GM12878 (cell line): ENCODE measurements around the gene G3BP1. TPM values are rescaled to one million over a fixed set of nuclear protein-coding genes. Genes with fewer than 3 reads are reported as not detected.

ENCODE experiments used
- ATAC-seq: fragments of 200-7000 bp; cut with Tn5 transposase; 3 replicates; pipeline ENCODE4 v1.9.1; 2020; ENCODE audit warnings: mild to moderate bottlenecking, moderate library complexity
- BruUV-seq: library from RNA; stranded (reverse); fragments of 400-500 nt; replicated peaks from 2 replicates; lab custom pipeline; 2021; lab: Mats Ljungman, UMichigan
- CTCF ChIA-PET: fragments of 300-600 bp; sonication (Branson Sonifier 250); formaldehyde crosslinking; extraction: SDS; loops from one replicate; lab custom pipeline; 2021; ENCODE audit warnings: inconsistent platforms; lab: Yijun Ruan, JAX
- POLR2A ChIA-PET: fragments of 350-600 bp; formaldehyde crosslinking; extraction: SDS; loops from one replicate; lab custom pipeline; 2021; ENCODE audit warnings: inconsistent platforms; lab: Charles Lee
- RAD21 ChIA-PET: fragments of 300-600 bp; sonication (Branson Sonifier 250); formaldehyde crosslinking; loops from one replicate; lab custom pipeline; 2023; ENCODE audit warnings: antibody characterized with exemption; ENCODE audit not compliant: unreplicated experiment; lab: Charles Lee
- SMC1A ChIA-PET: fragments of 300-600 bp; sonication (Branson Sonifier 250); formaldehyde crosslinking; loops from one replicate; lab custom pipeline; 2023; ENCODE audit not compliant: unreplicated experiment, uncharacterized antibody; lab: Charles Lee
- DNase-seq: peaks from one replicate; pipeline ENCODE4 v3.0.0-alpha.2; 2011; ENCODE audit warnings: low read depth, low spot score
- FAIRE-seq: peaks from 3 replicates; lab custom pipeline; 2011; peaks lifted over from hg19 to GRCh38; lab: Jason Lieb, UNC
- H2AFZ ChIP-seq: 2 replicates; pipeline ENCODE4 v1.6.0; 2011; ENCODE audit warnings: low read depth, low read length, control low read depth; ENCODE audit not compliant: control insufficient read depth
- H3K27ac ChIP-seq: 2 replicates; pipeline ENCODE4 v1.5.1; 2011; ENCODE audit warnings: control low read depth; ENCODE audit not compliant: control insufficient read depth, insufficient read depth
- H3K27me3 ChIP-seq, 2 experiments: replicated peaks in 1 of 2; 2 replicates each; pipeline versions ENCODE4 v1.6.0 to v1.6.1; 2011; ENCODE audit warnings: low read length in 1 of 2; ENCODE audit not compliant: control insufficient read depth in 2 of 2, insufficient read depth in 2 of 2
- H3K36me3 ChIP-seq, 2 experiments: 2 replicates each; pipeline ENCODE4 v1.5.1; 2011; ENCODE audit warnings: low read length in 1 of 2; ENCODE audit not compliant: control insufficient read depth in 2 of 2, insufficient read depth in 2 of 2
- H3K4me1 ChIP-seq: 2 replicates; pipeline ENCODE4 v1.6.1; 2011; ENCODE audit warnings: mild to moderate bottlenecking, low read length, moderate library complexity, mixed read lengths; ENCODE audit not compliant: control insufficient read depth, insufficient read depth
- H3K4me2 ChIP-seq: 2 replicates; pipeline ENCODE4 v1.6.0; 2011; ENCODE audit warnings: control low read depth; ENCODE audit not compliant: control insufficient read depth, insufficient read depth
- H3K4me3 ChIP-seq: fragments of 200-600 bp; sonication (generic); 2 replicates; pipeline ENCODE4 v1.5.1; 2016
- H3K79me2 ChIP-seq: 2 replicates; pipeline ENCODE4 v1.6.0; 2011; ENCODE audit warnings: low read length; ENCODE audit not compliant: control insufficient read depth, insufficient read depth
- H3K9ac ChIP-seq: 2 replicates; pipeline ENCODE4 v1.8.0; 2011; ENCODE audit warnings: low read length, control low read depth, mixed read lengths; ENCODE audit not compliant: control insufficient read depth, insufficient read depth
- H3K9me3 ChIP-seq: replicated peaks from 3 replicates; pipeline ENCODE4 v1.5.1; 2011; ENCODE audit warnings: mild to moderate bottlenecking, low read length; ENCODE audit not compliant: control insufficient read depth, insufficient read depth
- H4K20me1 ChIP-seq: 2 replicates; pipeline ENCODE4 v1.6.0; 2011; ENCODE audit not compliant: control insufficient read depth, insufficient read depth
- ATF3 ChIP-seq: IDR thresholded peaks from 2 replicates; pipeline ENCODE4 v1.6.1; 2011; ENCODE audit warnings: low read depth, mild to moderate bottlenecking, low read length, moderate library complexity, borderline replicate concordance; ENCODE audit errors: extremely low read depth
- EZH2 ChIP-seq: IDR thresholded peaks from 2 replicates; pipeline ENCODE4 v1.6.1; 2012; ENCODE audit warnings: low read depth, mild to moderate bottlenecking, control low read depth, inconsistent platforms, low read length, borderline replicate concordance; ENCODE audit not compliant: control insufficient read depth
- HCFC1 ChIP-seq: fragments of 150-350 bp; IDR thresholded peaks from 2 replicates; pipeline ENCODE4 v1.6.1; 2014; ENCODE audit warnings: low read length
- IRF5 ChIP-seq: fragments of 450-650 bp; IDR thresholded peaks from 2 replicates; pipeline ENCODE4 v1.6.1; 2017; ENCODE audit warnings: borderline replicate concordance
- JUNB ChIP-seq: IDR thresholded peaks from 2 replicates; pipeline ENCODE4 v1.6.1; 2016; ENCODE audit warnings: antibody characterized with exemption, mild to moderate bottlenecking
- LARP7 ChIP-seq: fragments of 450-650 bp; IDR thresholded peaks from 2 replicates; pipeline ENCODE4 v1.6.1; 2017; ENCODE audit warnings: mild to moderate bottlenecking
- POLR2AphosphoS2 ChIP-seq: IDR thresholded peaks from 2 replicates; pipeline ENCODE4 v1.6.1; 2011; ENCODE audit warnings: low read depth, mild to moderate bottlenecking, low read length, improper control_type of control experiment, moderate library complexity
- POU2F2 ChIP-seq: IDR thresholded peaks from 3 replicates; pipeline ENCODE4 v1.6.1; 2011; ENCODE audit warnings: low read depth, mild to moderate bottlenecking, low read length, borderline replicate concordance
- RAD51 ChIP-seq: fragments of 450-650 bp; IDR thresholded peaks from 2 replicates; pipeline ENCODE4 v1.6.1; 2016; ENCODE audit warnings: moderate library complexity, mild to moderate bottlenecking, inconsistent platforms
- SIX5 ChIP-seq: IDR thresholded peaks from 2 replicates; pipeline ENCODE4 v1.6.1; 2011; ENCODE audit warnings: mild to moderate bottlenecking, low read depth, low read length, moderate library complexity; ENCODE audit not compliant: severe bottlenecking
- SMAD5 ChIP-seq: IDR thresholded peaks from 2 replicates; pipeline ENCODE4 v1.6.1; 2016; ENCODE audit warnings: antibody characterized with exemption, low read depth
- SMC3 ChIP-seq: IDR thresholded peaks from 2 replicates; pipeline ENCODE4 v1.6.1; 2011; ENCODE audit warnings: low read length, improper control_type of control experiment, borderline replicate concordance
- TBL1XR1 ChIP-seq: IDR thresholded peaks from 2 replicates; pipeline ENCODE4 v1.6.1; 2012; ENCODE audit warnings: low read depth, low read length, improper control_type of control experiment
- TCF12 ChIP-seq: IDR thresholded peaks from 2 replicates; pipeline ENCODE4 v1.6.1; 2011; ENCODE audit warnings: low read depth, mild to moderate bottlenecking, low read length
- WGBS: methylation state at CpG from one replicate; pipeline ENCODE4 v1.1.6; 2016; ENCODE audit warnings: low lambda C conversion rate; ENCODE audit not compliant: insufficient replicate concordance, insufficient coverage; ENCODE audit errors: missing lambda C conversion rate; 5-methylcytosine and 5-hydroxymethylcytosine counted together
- in situ Hi-C: fragments of 300-500 bp; cut with MboI; formaldehyde crosslinking; loops from 9 replicates; pipeline ENCODE4 v1.14.3; 2018; ENCODE audit warnings: mixed read lengths
- intact Hi-C: fragments of 100-400 bp; cut with micrococcal nuclease; formaldehyde crosslinking; loops from one replicate; pipeline ENCODE4 v1.14.2; 2022; ENCODE audit not compliant: unreplicated experiment
- polyA plus RNA-seq, 11 experiments: library from polyadenylated mRNA; depleted of rRNA in 4 of 11; unstranded in 6 of 11; stranded (reverse) in 5 of 11; fragments of >200 nt; fragmentation: Nextera tagmentation in 4 of 11; fragmentation: Illumina TruSeq in 1 of 11; extraction: Ambion mirVana in 4 of 11; extraction: Trizol in 1 of 11; gene quantifications; 1 replicate in 1 of 11; 2 replicates in 10 of 11; pipeline versions ENCODE4 v1.2.1 to v1.2.3, GENCODE V29; 2011 to 2016; ENCODE audit warnings: inconsistent platforms in 2 of 11, missing spikeins in 2 of 11, low read depth in 1 of 11
- total RNA-seq, 4 experiments: library from RNA; depleted of rRNA in 3 of 4; stranded (reverse); fragments of >200 nt in 3 of 4; fragmentation: Illumina TruSeq in 1 of 4; extraction: Trizol in 1 of 4; gene quantifications; 2 replicates each; pipeline versions ENCODE4 v1.2.1 to v1.2.3, GENCODE V29; 2013 to 2021

Gene G3BP1
- total and polyA plus RNA-seq, 10 of the 15 experiments (the other 5 are each of a cell fraction or from before 2014, with no cell fraction given), result 49.7 to 438 (median 148) TPM

GRCh38 chr5:151787817-151788216, 16.1 kb downstream of the G3BP1 start:
- Histone ChIP-seq H3K36me3 (peaks cover 16 to 17% of the 10 kb centered on the region in 2 experiments; a peak in 3 of 4 replicates), H3K27me3 (no peaks in the 10 kb centered on the region), H3K27ac (no peak overlapping the region), H3K79me2 (peaks cover 71% of the 10 kb centered on the region), H3K4me1 (peaks cover 4% of the 10 kb centered on the region; the same call in 1 of the 2 replicates), H3K4me3 (no peak overlapping the region), H3K4me2 (no peak overlapping the region), H3K9ac (no peak overlapping the region), H2AFZ (no peak overlapping the region), H4K20me1 (no peaks in the 10 kb centered on the region; the same call in 1 of the 2 replicates), H3K9me3 (no peaks in the 10 kb centered on the region)
- CTCF ChIA-PET, result interaction anchor here (0.9 to 1.7 kb wide), 3 partner anchors 13 to 37 kb away, joined by 3 to 6 read pairs (median 3); no protein-coding TSS in a partner anchor
- BruUV-seq, result no TSS peak
- ATAC-seq (no peak), FAIRE-seq (no peak), DNase-seq (no peak)
- RAD21 ChIA-PET, result interaction anchor here (1.3 kb wide), 1 partner anchor 16 kb away, joined by 3 read pairs; the partner anchor contains the start of gene G3BP1
- WGBS, result 50% methylated on average over 6 of the region's 6 CpGs
- in situ Hi-C loops, result no loop called here
- SMC1A ChIA-PET, result interaction anchor here (0.8 to 2.5 kb wide), 4 partner anchors 12 to 116 kb away, joined by 3 to 11 read pairs (median 4); no protein-coding TSS in a partner anchor
- TF ChIP-seq ATF3 (no peak), SMAD5 (no peak), HCFC1 (no peak), POU2F2 (no peak)
- POLR2A ChIA-PET, result interaction anchor here (1.0 to 1.2 kb wide), 2 partner anchors 14 to 17 kb away, joined by 3 to 4 read pairs; partner anchors contain the start of gene G3BP1
- intact Hi-C loops, result no loop called here

GRCh38 chr5:151793358-151793757, 21.6 kb downstream of the G3BP1 start:
- H3K9ac ChIP-seq, result no peak overlapping the region
- no TSS peak for BruUV-seq
- ATAC-seq (no peak), DNase-seq (no peak), FAIRE-seq (no peak)
- no peak overlapping the region for H3K4me3 ChIP-seq
- H3K9me3 ChIP-seq, result no peaks in the 10 kb centered on the region
- H3K4me1 ChIP-seq, result no peaks in the 10 kb centered on the region
- no peak for TF ChIP-seq RAD51
- TF ChIP-seq TCF12, result no peak
- TF ChIP-seq SIX5, result no peak
- TF ChIP-seq SMC3, result no peak
- no peak for TF ChIP-seq LARP7
- TF ChIP-seq EZH2, result no peak
- TF ChIP-seq JUNB, result no peak
- TF ChIP-seq TBL1XR1, result no peak
- no peak for TF ChIP-seq IRF5
- TF ChIP-seq POLR2AphosphoS2, result no peak
- H3K36me3 ChIP-seq, result peaks cover 20 to 53% of the 10 kb centered on the region in 2 experiments
- H3K27ac ChIP-seq, result no peak overlapping the region
- POLR2A ChIA-PET, result interaction anchor here (0.7 kb wide), 1 partner anchor 36 kb away, joined by 4 read pairs; no protein-coding TSS in a partner anchor
- 98% methylated on average over 3 of the region's 3 CpGs for WGBS
- no peaks in the 10 kb centered on the region; the same call in 1 of the 2 replicates for H4K20me1 ChIP-seq
- RAD21 ChIA-PET, result no interaction called here
- H3K27me3 ChIP-seq, result no peaks in the 10 kb centered on the region
- SMC1A ChIA-PET, result no interaction called here
- H2AFZ ChIP-seq, result no peak overlapping the region
- in situ Hi-C loops (no loop called here), intact Hi-C loops (no loop called here)
- H3K79me2 ChIP-seq, result peaks cover 22% of the 10 kb centered on the region
- no peak overlapping the region for H3K4me2 ChIP-seq
- CTCF ChIA-PET, result no interaction called here
